ENCODE results near the gene MALSU1.

- TF ChIP-seq CTCF (IDR thresholded peaks at IDR 0.05) = no peak
- TF ChIP-seq POLR2A (IDR thresholded peaks at IDR 0.05) = no peak
Measured at GRCh38 chr7:23249486-23249885, 49.7 kb upstream of the MALSU1 start.
